GM12874 (cell line): Measurements from ENCODE around the gene KRT6A.

Source experiments
- CTCF ChIP-seq: IDR thresholded peaks from 2 replicates; pipeline ENCODE4 v1.5.1; 2011; ENCODE audit warnings: low read depth, mild to moderate bottlenecking, control low read depth, low read length, moderate library complexity; ENCODE audit not compliant: insufficient read depth

Gene KRT6A

GRCh38 chr12:52439420-52439819 is 53.6 kb downstream of the KRT6A start:
- TF ChIP-seq CTCF = no peak

- TF ChIP-seq CTCF = no peak
These were observed 54.5 kb downstream of the KRT6A start for GRCh38 chr12:52438305-52439301.

- no peak for TF ChIP-seq CTCF
These were observed 55.5 kb downstream of the KRT6A start for GRCh38 chr12:52437508-52437907.
